Breast epithelium (tissue), 3 donors: ENCODE data around the gene TBPL2.

Experiments used
- CTCF ChIP-seq, 3 donors: fragments of 450-650 bp; IDR thresholded peaks; one replicate each; pipeline ENCODE4 v1.5.1; 2016 to 2017; ENCODE audit warnings: antibody characterized with exemption in 3 of 3, mild to moderate bottlenecking in 3 of 3, moderate library complexity in 3 of 3
- POLR2A ChIP-seq: fragments of 450-650 bp; IDR thresholded peaks from one replicate; pipeline ENCODE4 v1.6.1; 2016; ENCODE audit warnings: antibody characterized with exemption, mild to moderate bottlenecking, moderate library complexity
- POLR2AphosphoS5 ChIP-seq, 3 donors: sonication (generic); formaldehyde crosslinking; IDR thresholded peaks; one replicate each; pipeline ENCODE4 v1.6.1; 2017; ENCODE audit warnings: antibody characterized with exemption in 3 of 3

GRCh38 chr14:55432628-55433027, 7.8 kb downstream of the TBPL2 start:
- TF ChIP-seq CTCF (IDR thresholded peaks at IDR 0.05) (no peak), POLR2A (no peak), POLR2AphosphoS5 (IDR thresholded peaks at IDR 0.05) (no peak)
